Measurements from ENCODE around the gene CHRM5.
"Not testable (repeated sequence)": the region's sequence is repeated elsewhere in the genome, so short reads cannot be mapped to it uniquely, and the experiment has no call there.

The CHRM5 gene

GRCh38 chr15:34043391-34043790 is 75.1 kb downstream of the CHRM5 start:
- no peak for DNase-seq (ENCODE audit: low spot score)

GRCh38 chr15:34043813-34044212 is 75.5 kb downstream of the CHRM5 start:
- no peak for DNase-seq (ENCODE audit: low spot score)

DNA sequence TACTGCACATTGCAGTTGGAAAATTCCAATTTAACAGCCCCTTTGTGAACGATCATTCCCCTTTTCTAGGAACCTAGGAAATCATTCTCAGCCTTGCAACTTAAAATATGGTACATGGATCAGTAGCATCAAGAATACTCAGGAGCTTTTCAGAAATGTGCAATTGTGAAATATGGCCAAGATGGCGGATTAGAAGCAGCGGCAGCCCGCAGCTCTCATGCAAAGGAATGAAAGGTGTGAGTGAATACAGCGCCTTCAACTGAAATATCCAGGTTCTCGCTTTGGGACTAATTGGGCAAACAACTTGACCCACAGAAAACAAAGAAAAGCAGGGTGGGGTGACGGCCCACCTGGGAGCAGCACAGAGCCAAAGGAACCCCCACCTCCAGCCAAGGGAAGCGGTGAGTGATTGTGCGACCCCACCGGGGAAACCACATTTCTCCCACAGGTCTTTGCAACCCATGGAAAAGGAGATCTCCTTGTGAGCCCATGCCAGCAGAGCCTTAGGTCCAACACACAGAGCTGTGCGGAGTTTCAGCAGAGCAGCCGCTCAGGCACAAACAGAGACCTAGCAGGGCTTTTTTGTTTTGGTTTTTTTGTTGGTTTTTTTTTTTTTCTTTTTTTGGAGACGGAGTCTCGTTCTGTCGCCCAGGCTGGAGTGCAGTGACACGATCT is 78.3 kb downstream of the CHRM5 start:
- no peak for DNase-seq (ENCODE audit: low spot score)

GRCh38 chr15:34047893-34048775 is 79.8 kb downstream of the CHRM5 start:
- no peak for DNase-seq (ENCODE audit: low spot score)

GRCh38 chr15:34049112-34049511 is 80.8 kb downstream of the CHRM5 start:
- DNase-seq (ENCODE audit: low spot score): peak; percentile 39

- not testable (repeated sequence) for DNase-seq (ENCODE audit: low spot score)
These were observed 82.1 kb downstream of the CHRM5 start for GRCh38 chr15:34050385-34050784.

DNA sequence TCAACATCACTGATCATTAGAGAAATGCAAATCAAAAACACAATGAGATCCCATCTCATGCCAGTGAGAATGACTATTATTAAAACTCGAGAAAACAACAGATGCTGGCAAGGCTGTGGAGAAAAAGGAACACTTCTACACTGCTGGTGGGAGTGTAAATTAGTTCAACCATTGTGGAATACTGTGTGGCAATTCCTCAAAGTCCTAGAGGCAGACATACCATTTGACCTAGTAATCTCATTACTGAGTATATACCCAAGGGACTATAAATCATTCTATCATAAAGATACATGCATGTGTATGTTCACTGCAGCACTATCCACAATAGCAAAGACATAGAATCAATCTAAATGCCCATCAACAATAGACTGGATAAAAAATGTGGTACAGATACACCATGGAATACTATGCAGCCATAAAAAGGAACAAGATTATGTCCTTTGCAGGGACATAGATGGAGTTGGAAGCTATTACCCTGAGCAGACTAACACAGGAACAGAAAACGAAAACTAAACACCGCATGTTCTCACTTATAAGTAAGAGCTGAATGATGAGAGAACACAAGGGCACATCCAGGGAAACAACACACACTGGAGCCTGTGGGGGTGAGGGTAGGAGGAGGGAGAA is 85.9 kb downstream of the CHRM5 start:
- no peak for DNase-seq (ENCODE audit: low spot score)

- no peak for DNase-seq (ENCODE audit: low spot score)
These were observed 87.7 kb downstream of the CHRM5 start for GRCh38 chr15:34055868-34056595.

GRCh38 chr15:34056911-34057310 is 88.6 kb downstream of the CHRM5 start:
- DNase-seq (ENCODE audit: low spot score): no peak

DNA sequence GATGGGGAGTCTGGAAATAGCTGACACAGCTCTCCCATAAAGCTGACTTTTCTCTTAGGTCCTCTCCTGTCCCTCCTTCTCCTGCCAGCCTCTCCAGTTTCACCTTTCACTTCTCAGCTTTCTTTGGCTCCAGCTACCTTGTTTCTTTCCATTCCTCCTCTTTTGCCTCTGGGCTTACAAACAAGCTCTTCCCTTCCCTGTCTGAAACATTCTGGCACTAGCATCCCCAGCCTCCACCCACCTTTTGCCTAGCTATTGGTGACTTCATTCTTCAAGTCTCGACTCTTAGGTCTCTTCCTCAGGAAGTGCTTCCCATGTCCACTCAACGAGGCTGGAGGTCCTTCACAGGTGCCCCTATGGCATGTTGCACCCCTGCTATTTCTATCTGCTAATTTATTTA is 91.2 kb downstream of the CHRM5 start:
- DNase-seq (ENCODE audit: low spot score): no peak

DNA sequence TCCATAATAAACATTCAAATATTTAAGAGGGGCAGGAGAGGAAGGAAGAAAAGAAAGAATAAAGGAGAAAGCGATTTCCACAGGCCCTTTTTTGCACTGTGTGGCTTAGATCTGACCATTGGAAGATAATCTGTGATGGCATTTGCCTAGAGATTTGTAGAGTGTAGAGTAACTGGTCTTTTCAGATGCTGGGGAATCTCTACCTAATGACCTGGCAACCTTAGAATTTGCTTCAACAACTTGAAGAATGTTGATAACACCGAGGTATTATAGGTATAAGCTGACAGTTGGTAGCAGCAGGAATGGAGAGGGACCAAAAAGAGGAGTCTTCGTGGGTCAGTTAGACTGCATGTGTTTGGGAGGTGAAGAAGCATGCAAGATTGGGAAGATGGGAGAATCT is 91.6 kb downstream of the CHRM5 start:
- no peak for DNase-seq (ENCODE audit: low spot score)

- no peak for DNase-seq (ENCODE audit: low spot score)
These were observed 96.1 kb downstream of the CHRM5 start for GRCh38 chr15:34064438-34064837.

DNA sequence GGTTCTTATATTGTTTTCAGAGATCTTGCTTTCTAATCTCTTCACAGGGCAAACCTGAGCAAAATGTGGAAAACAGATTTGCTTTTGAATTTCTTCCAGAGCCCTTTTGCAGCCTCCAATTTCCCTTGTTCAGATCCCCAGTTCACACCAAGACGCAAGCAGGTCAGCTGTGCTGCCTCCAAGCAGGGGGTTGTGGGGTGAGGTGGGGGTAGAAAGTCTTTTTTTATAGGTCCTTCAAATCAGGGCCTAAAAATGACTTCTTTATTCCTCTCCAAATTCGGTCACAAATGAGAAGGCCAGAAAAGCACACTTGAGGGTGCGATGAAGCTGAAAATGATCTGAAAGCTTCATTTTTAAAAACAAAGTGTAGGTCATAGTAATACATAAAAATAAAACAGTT is 97.0 kb downstream of the CHRM5 start:
- no peak for DNase-seq (ENCODE audit: low spot score)

- no peak for DNase-seq (ENCODE audit: low spot score)
These were observed 97.6 kb downstream of the CHRM5 start for GRCh38 chr15:34065941-34066340.

GRCh38 chr15:34070003-34070402 is 101.7 kb downstream of the CHRM5 start:
- DNase-seq (ENCODE audit: low spot score): no peak

GRCh38 chr15:34076785-34077184 is 108.5 kb downstream of the CHRM5 start:
- no peak for DNase-seq (ENCODE audit: low spot score)

- no peak for DNase-seq (ENCODE audit: low spot score)
These were observed 110.6 kb downstream of the CHRM5 start for GRCh38 chr15:34078900-34079299.

DNA sequence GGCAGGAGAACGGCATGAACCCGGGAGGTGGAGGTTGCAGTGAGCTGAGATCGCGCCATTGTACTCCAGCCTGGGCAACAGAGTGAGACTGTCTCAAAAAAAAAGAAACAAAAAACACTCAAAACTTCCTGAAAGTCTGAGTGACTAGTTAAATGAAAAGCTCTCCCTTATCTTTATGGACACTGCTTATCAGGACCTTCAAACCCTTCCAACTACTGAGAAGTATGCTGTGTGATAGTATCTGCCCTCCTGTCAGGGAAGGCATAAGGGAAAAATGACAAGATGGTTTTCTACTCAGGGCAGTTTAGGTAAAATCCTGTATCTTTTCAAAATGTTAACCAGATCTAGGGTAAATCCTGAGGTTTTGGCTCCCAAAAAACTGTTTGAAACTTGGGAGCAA is 111.6 kb downstream of the CHRM5 start:
- DNase-seq (ENCODE audit: low spot score): no peak

DNA sequence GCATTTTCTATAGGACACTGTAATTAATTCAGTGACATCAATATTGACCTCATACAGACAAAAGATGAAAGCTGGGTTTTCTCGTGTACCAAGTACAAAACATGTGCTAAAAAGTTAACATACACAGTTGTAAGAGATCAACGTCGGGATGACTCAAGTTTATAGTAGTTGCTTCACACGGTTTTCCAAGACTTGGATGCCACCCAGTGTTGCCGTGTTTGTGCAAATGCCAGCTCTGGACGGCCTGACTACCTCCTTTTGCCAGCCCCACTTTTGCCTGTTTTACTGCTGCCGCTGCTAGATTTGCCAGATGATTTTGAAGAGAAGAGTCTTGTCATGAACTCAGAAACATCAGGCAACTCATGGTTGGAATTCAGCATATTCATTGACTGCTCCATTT is 115.8 kb downstream of the CHRM5 start:
- no peak for DNase-seq (ENCODE audit: low spot score)

GRCh38 chr15:34085746-34086145 is 117.4 kb downstream of the CHRM5 start:
- DNase-seq (ENCODE audit: low spot score): no peak

- no peak for DNase-seq (ENCODE audit: low spot score)
These were observed 131.6 kb downstream of the CHRM5 start for GRCh38 chr15:34099914-34100313.

All from LoVo (cell line).